HepG2 (cell line): Measurements from ENCODE around the gene PDGFA. TPM values are rescaled to one million over a fixed set of nuclear protein-coding genes. Genes with fewer than 3 reads are reported as not detected.

Source experiments
- ATAC-seq: fragments of 200-7000 bp; cut with Tn5 transposase; 3 replicates; pipeline ENCODE4 v1.9.1; 2020; ENCODE audit warnings: mild to moderate bottlenecking, moderate library complexity
- BruUV-seq: library from RNA; stranded (reverse); fragments of 400-500 nt; replicated peaks from 2 replicates; lab custom pipeline; 2021; lab: Mats Ljungman, UMichigan
- CTCF ChIA-PET: fragments of 300-600 bp; formaldehyde crosslinking; extraction: SDS; loops from one replicate; lab custom pipeline; 2021; ENCODE audit warnings: low total read pairs, inconsistent platforms, low intra/inter-chr PET ratio; lab: Yijun Ruan, JAX
- POLR2A ChIA-PET: fragments of 350-600 bp; sonication (Branson Sonifier 250); formaldehyde crosslinking; loops from one replicate; lab custom pipeline; 2020; ENCODE audit warnings: antibody characterized with exemption, inconsistent platforms; lab: Yijun Ruan, JAX
- DNase-seq: peaks from one replicate; pipeline ENCODE4 v3.0.0-alpha.2; 2015; ENCODE audit warnings: low spot score
- FAIRE-seq: peaks from 3 replicates; lab custom pipeline; 2011; peaks lifted over from hg19 to GRCh38; lab: Jason Lieb, UNC
- H2AFZ ChIP-seq: one replicate; pipeline ENCODE4 v1.6.1; 2011; ENCODE audit warnings: low read length, inconsistent platforms
- H3K27ac ChIP-seq: fragments of 300-600 bp; 3 replicates; pipeline ENCODE4 v1.8.0; 2011; ENCODE audit warnings: mixed run types, mild to moderate bottlenecking, mixed read lengths, low read length, inconsistent platforms; ENCODE audit not compliant: insufficient read depth; ENCODE audit errors: extremely low read length
- H3K27me3 ChIP-seq, 2 experiments: fragments of 200-600 bp in 1 of 2; 2 replicates in 1 of 2; 3 replicates in 1 of 2; pipeline versions ENCODE4 v1.6.0 to v1.8.0; 2011; ENCODE audit warnings: low read length in 2 of 2, mild to moderate bottlenecking in 2 of 2, moderate library complexity in 2 of 2, inconsistent platforms in 1 of 2; ENCODE audit not compliant: insufficient read depth in 2 of 2, control insufficient read depth in 1 of 2
- H3K36me3 ChIP-seq, 2 experiments: fragments of 200-600 bp in 1 of 2; replicated peaks in 1 of 2; 2 replicates in 1 of 2; 3 replicates in 1 of 2; pipeline versions ENCODE4 v1.5.1 to v1.8.0; 2011; ENCODE audit warnings: low read length in 2 of 2, inconsistent platforms in 1 of 2; ENCODE audit not compliant: insufficient read depth in 2 of 2, control insufficient read depth in 1 of 2
- H3K4me1 ChIP-seq: 2 replicates; pipeline ENCODE4 v1.5.1; 2012; ENCODE audit warnings: low read length, inconsistent platforms; ENCODE audit not compliant: insufficient read depth
- H3K4me2 ChIP-seq: 2 replicates; pipeline ENCODE4 v1.6.0; 2011; ENCODE audit warnings: low read depth, low read length, inconsistent platforms
- H3K4me3 ChIP-seq, 3 experiments: fragments of 200-600 bp in 1 of 3; sonication (generic), shearing (Covaris generic) in 1 of 3; replicated peaks in 1 of 3; 2 replicates each; pipeline ENCODE4 v1.5.1; 2011 to 2016; ENCODE audit warnings: low read length in 3 of 3, inconsistent platforms in 2 of 3, low read depth in 2 of 3, mild to moderate bottlenecking in 2 of 3, control low read depth in 1 of 3, mixed read lengths in 1 of 3; ENCODE audit not compliant: insufficient read depth in 1 of 3
- H3K79me2 ChIP-seq: one replicate; pipeline ENCODE4 v1.6.1; 2011; ENCODE audit warnings: low read length, inconsistent platforms; ENCODE audit not compliant: insufficient read depth
- H3K9ac ChIP-seq: 2 replicates; pipeline ENCODE4 v1.6.0; 2011; ENCODE audit warnings: mild to moderate bottlenecking, low read depth, low read length, inconsistent platforms; ENCODE audit not compliant: insufficient read depth
- H3K9me3 ChIP-seq: 2 replicates; pipeline ENCODE4 v1.5.1; 2012; ENCODE audit warnings: mild to moderate bottlenecking, low read length
- H4K20me1 ChIP-seq: 2 replicates; pipeline ENCODE4 v1.6.0; 2011; ENCODE audit warnings: inconsistent platforms, mild to moderate bottlenecking, low read length, moderate library complexity; ENCODE audit not compliant: insufficient read depth
- GPN1 ChIP-seq: sonication (generic); formaldehyde crosslinking; IDR thresholded peaks from 2 replicates; pipeline ENCODE4 v1.5.1; 2020; ENCODE audit warnings: missing genetic modification reagents, borderline replicate concordance
- NCOA2 ChIP-seq: sonication (generic); formaldehyde crosslinking; IDR thresholded peaks from 2 replicates; pipeline ENCODE4 v1.8.0; 2022; ENCODE audit warnings: inconsistent platforms
- NFATC3 ChIP-seq: sonication (generic); formaldehyde crosslinking; IDR thresholded peaks from 2 replicates; pipeline ENCODE4 v1.5.1; 2020; ENCODE audit warnings: mild to moderate bottlenecking, missing genetic modification reagents
- PITX1 ChIP-seq: sonication (generic); formaldehyde crosslinking; IDR thresholded peaks from 2 replicates; pipeline ENCODE4 v1.5.1; 2020; ENCODE audit warnings: mild to moderate bottlenecking, missing genetic modification reagents
- POGZ ChIP-seq: sonication (generic); formaldehyde crosslinking; IDR thresholded peaks from 2 replicates; pipeline ENCODE4 v1.4.0; 2020; ENCODE audit warnings: mild to moderate bottlenecking, missing genetic modification reagents
- TFE3 ChIP-seq: IDR thresholded peaks from 2 replicates; pipeline ENCODE4 v1.6.1; 2016
- THAP11 ChIP-seq: IDR thresholded peaks from 2 replicates; pipeline ENCODE4 v1.6.1; 2016; ENCODE audit warnings: missing biosample characterization, missing genetic modification reagents
- ZBTB37 ChIP-seq: sonication (generic); formaldehyde crosslinking; IDR thresholded peaks from 2 replicates; pipeline ENCODE4 v1.4.0; 2020; ENCODE audit warnings: mild to moderate bottlenecking, missing genetic modification reagents
- ZNF253 ChIP-seq: sonication (generic); formaldehyde crosslinking; IDR thresholded peaks from 2 replicates; pipeline ENCODE4 v1.8.0; 2022; ENCODE audit warnings: mild to moderate bottlenecking, missing genetic modification reagents, borderline replicate concordance
- ZNF274 ChIP-seq: sonication (generic); formaldehyde crosslinking; IDR thresholded peaks from 2 replicates; pipeline ENCODE4 v1.5.1; 2020; ENCODE audit warnings: mild to moderate bottlenecking, missing genetic modification reagents
- ZNF629 ChIP-seq: sonication (generic); formaldehyde crosslinking; conservative IDR thresholded peaks from 2 replicates; pipeline ENCODE4 v1.5.0; 2020; ENCODE audit warnings: missing genetic modification reagents
- ZNF777 ChIP-seq: sonication (generic); formaldehyde crosslinking; IDR thresholded peaks from 2 replicates; pipeline ENCODE4 v1.4.0; 2020; ENCODE audit warnings: missing genetic modification reagents
- WGBS: methylation state at CpG from one replicate; pipeline ENCODE4 v1.1.6; 2017; ENCODE audit warnings: low lambda C conversion rate; 5-methylcytosine and 5-hydroxymethylcytosine counted together
- in situ Hi-C: cut with HindIII; loops from 2 replicates; pipeline ENCODE4 v1.10.0; 2017; ENCODE audit warnings: low pct_unique_long_range_greater_than_20kb; ENCODE audit not compliant: extremely low pct_ligation_motif_present
- intact Hi-C: fragments of 100-400 bp; cut with micrococcal nuclease; formaldehyde crosslinking; loops from one replicate; pipeline ENCODE4 v1.10.0; 2022; ENCODE audit not compliant: unreplicated experiment
- polyA plus RNA-seq, 8 experiments: library from polyadenylated mRNA; depleted of rRNA in 3 of 8; stranded (reverse) in 7 of 8; unstranded in 1 of 8; fragments of >200 nt; fragmentation: Illumina TruSeq in 4 of 8; extraction: Trizol in 4 of 8; gene quantifications; 2 replicates each; pipeline versions ENCODE4 v1.2.1 to v1.2.3, GENCODE V29; 2011 to 2016; ENCODE audit warnings: low read depth in 4 of 8, missing spikeins in 1 of 8, mixed read lengths in 1 of 8; ENCODE audit not compliant: insufficient read depth in 1 of 8
- total RNA-seq, 5 experiments: library from RNA; depleted of rRNA; stranded (reverse); fragments of >200 nt; fragmentation: Illumina TruSeq; extraction: Trizol; gene quantifications; 2 replicates each; pipeline ENCODE4 v1.2.3, GENCODE V29; 2016; ENCODE audit warnings: low read depth in 1 of 5

Gene PDGFA
- total and polyA plus RNA-seq, 2 of the 13 experiments (the other 11 are each of a cell fraction or from before 2014, with no cell fraction given) = 1.5 to 3.4 TPM

GRCh38 chr7:462173-463103 is 57.2 kb downstream of the PDGFA start:
- FAIRE-seq (no peak), ATAC-seq (no peak), DNase-seq (no peak)
- no peaks in the 10 kb centered on the region for H4K20me1 ChIP-seq
- in situ Hi-C loops (no loop called here), intact Hi-C loops (no loop called here)
- H3K4me1 ChIP-seq = peaks cover 57% of the 10 kb centered on the region
- peak overlapping the region; percentile 82; the same call in 1 of the 2 replicates for H3K4me2 ChIP-seq
- H3K9ac ChIP-seq = no peak overlapping the region
- no peaks in the 10 kb centered on the region; a peak in 1 of 5 replicates for H3K27me3 ChIP-seq
- WGBS = 99% methylated on average over 10 of the region's 49 CpGs
- ChIA-PET POLR2A (interaction anchor here (1.2 to 4.8 kb wide), 2 partner anchors 10 to 90 kb away, joined by 3 to 36 read pairs; no protein-coding TSS in a partner anchor), CTCF (no interaction called here)
- H3K27ac ChIP-seq = no peak overlapping the region
- H2AFZ ChIP-seq = no peak overlapping the region
- no peak overlapping the region for H3K4me3 ChIP-seq
- H3K9me3 ChIP-seq = no peaks in the 10 kb centered on the region
- H3K36me3 ChIP-seq = no peaks in the 10 kb centered on the region
- no peak for TF ChIP-seq ZNF253
- peak; percentile 48; the same call in 1 of the 2 replicates for TF ChIP-seq ZNF629 (CRISPR knock-in tag)
- no peak for TF ChIP-seq TFE3
- no peak for TF ChIP-seq ZNF777 (CRISPR knock-in tag)
- no peak for TF ChIP-seq NCOA2 (CRISPR knock-in tag)
- TF ChIP-seq GPN1 (CRISPR knock-in tag) = no peak
- 0 out of 2 replicates have a peak, but pooled peaks have one; percentile 3 for TF ChIP-seq ZNF274 (CRISPR knock-in tag)
- no peak for TF ChIP-seq POGZ
- TF ChIP-seq NFATC3 (CRISPR knock-in tag) = no peak
- TF ChIP-seq ZBTB37 (CRISPR knock-in tag) = no peak
- no peak for TF ChIP-seq PITX1 (CRISPR knock-in tag)
- TF ChIP-seq THAP11 (CRISPR knock-in tag) = no peak
- H3K79me2 ChIP-seq = no peaks in the 10 kb centered on the region
- no TSS peak for BruUV-seq
